IPS DF 4.7 (cell line): ENCODE results near the gene MAML3.

Experiments
- DNase-seq: peaks from one replicate; pipeline ENCODE4 v3.0.0-alpha.2; 2013; ENCODE audit warnings: low spot score; ENCODE audit errors: extremely low read depth

Gene MAML3

DNA sequence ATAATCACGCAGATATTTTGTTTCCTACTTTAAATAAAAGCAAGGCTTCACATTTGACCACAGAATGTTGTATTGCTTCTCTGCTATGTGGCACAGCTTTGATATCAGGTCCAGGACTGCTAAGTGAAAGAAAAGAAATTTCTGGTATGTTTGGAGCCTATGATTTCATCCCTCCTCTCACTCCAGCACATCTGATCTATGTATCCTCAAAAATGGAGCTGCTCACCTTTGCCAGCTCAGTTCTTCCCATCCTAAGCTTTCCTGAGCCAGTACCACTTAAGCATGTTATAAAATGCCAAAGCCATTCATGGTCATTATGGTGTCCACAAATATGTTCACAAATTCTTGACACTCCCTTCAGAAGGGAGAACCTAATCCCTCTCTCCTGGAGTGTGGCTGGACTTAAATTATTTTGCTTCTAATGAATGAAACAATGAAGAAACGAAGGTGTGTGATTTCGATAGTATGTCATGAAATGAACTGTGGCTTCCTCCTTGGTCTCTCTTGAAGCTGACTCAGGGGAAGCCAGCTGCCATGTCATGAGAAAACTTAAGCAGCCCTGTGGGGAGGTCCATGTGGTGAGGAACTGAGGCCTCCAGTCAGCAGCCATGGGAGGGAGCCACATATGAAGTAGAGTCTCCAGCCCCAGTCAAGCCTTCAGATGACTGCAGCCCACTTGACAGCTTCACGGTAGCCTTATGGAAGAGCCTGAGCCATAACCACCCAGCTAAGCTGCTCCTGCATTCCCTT, 280.7 kb downstream of the MAML3 start:
- no peak for DNase-seq

GRCh38 chr4:139872274-139872673, 281.7 kb downstream of the MAML3 start:
- DNase-seq, result no peak

DNA sequence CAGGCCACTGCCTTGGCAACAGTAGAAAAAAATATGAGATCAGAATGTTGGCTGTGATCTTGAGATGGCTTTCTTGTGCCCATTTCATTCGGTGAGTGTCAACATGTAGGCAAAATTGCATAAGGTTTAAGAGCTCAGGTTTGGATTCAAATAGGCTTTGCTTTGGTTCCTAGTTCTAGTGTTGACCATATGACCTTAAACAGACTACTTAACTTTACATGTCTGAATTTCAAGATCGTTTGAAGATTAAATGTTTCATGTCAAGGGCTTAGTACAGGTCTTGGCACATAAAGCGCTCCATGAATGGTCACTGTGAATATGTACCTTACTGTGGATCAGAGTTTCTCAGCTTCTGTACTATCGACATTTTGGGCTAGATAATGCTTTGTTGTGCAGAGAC, 284.2 kb downstream of the MAML3 start:
- DNase-seq, result no peak

GRCh38 chr4:139866276-139866962, 287.6 kb downstream of the MAML3 start:
- DNase-seq, result no peak

DNA sequence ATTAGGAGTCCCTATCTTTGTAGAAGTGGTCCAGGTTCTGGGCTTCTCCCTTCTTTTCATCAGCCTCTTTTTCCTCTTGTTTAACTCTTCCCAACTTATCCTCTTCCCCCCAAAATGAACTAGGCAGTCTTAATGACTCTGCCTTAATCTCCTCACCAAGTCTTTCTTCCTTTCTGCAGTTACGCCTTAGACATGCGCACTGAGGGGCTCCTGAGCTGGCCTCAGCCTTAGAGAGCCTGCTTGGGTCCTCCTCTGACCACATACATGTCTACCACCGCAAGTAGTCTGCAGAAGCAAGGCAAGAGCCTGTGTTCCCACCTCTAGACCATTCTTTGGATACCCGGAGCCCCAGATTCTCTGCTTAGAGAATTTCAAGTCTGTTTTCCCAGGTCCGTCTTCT, 288.4 kb downstream of the MAML3 start:
- DNase-seq, result no peak

DNA sequence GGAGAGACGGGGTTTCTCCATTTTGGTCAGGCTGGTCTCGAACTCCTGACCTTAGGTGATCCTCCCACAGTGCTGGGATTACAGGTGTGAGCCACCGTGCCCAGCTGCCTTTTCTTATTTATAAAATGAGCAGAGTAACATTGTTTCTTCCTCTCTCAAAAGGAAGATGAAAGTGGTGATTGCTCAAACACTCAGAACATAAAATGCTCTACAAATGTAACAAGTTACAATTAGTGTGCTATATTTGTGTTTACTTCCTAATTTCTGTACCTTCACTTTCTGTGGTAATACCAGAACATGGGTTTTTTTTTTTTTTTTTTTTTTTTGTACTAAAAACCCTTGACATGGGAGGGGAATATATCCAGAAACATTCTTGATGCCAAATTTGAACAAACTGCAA, 290.5 kb downstream of the MAML3 start:
- no peak for DNase-seq

DNA sequence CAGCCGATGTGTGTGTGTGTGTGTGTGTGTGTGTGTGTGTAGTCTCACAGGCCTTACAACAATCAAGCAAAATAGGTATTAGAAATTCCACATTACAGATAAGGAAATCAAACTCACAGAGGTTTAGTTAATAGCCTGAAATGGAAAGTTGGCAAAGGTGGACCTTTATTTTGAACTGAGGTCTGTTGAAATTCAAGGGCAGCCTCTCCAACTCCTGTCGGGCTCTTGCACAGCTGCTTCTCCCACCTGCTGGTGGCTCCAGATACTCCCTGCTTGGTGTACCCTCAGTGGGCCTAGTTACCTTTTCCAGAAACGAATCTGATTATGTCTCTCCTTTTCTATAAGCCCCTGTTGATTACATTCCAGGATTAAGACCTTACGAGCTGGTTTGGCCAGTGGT, 292.5 kb downstream of the MAML3 start:
- DNase-seq, result no peak

DNA sequence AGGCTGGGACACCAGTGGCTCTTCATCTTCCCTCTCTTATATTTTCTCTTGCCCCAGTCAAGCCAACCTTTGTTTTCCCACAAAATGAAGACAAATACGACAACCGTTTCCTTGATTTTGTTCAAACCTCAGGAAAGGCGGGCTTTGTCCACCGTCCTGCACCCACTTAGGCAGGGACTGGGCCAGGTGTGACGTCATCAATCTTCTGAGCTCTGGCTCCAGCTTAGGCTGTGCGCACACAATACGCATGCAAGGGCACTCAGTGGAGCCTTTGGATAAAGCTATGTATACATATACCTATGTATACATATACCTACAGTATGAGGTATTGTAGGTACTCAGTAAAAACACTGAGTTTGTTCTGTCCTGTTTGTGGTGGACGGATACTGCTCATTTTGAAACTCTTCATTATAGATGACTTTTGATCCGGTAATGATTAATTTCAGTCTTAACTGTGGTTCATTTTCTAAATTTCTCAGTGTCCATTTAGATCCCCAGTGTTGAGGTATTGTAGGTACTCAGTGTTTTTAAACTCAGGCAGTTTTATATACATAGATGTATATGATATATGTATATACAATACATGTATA, 293.5 kb downstream of the MAML3 start:
- DNase-seq, result no peak

DNA sequence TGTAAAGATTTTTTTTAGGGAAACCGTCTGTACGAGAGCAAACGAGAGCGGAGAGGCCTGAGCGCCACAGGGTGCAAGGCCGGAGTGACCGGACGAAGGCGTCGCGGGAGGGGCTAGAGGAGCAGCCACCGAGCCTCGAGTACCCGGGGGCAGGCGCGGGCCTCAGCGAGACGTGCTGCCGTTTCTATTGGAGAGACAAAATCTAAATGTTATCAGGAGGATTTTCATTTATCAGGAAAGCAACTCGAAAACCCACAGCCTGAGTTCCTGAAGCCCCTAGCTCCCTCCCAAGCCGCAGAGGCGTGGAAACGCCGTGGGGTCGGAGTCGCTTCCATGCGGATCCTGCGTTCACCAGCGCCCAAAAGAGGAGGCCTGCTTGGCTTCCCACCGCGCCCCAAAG, 294.1 kb downstream of the MAML3 start:
- DNase-seq, result no peak

DNA sequence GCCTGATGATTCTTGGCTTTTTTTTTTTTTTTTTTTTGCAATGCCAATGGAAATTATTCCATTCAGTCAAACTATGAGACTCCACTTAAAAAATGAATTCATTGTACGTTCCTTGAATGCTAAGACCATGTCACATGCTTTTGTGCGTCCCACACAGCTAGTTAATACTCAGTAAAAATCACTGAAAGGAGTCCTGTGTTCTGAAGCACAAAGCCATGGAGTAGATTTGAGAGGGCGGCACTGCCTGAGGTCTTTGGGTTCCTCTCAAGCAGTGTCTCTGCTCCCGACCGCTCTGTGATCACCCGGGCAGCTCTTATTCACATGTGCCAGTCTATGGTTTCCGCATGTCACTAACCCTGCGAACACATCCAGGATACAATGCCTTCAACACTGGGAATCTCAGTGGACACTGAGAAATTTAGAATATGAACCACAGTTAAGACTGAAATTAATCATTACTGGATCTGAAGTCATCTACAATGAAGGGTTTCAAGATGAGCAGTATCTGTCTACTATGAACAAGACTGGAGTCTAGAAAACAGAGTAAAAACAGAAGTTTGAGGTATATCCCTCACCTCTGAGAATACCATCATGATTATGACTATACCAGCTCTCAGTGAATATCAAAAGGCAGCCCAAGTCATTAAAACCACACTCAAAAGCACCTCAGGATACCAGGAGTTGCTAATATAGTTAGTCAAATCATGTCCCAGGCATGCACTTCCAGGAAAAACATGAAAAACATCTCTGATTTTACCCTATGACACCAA, 295.4 kb downstream of the MAML3 start:
- DNase-seq, result no peak

GRCh38 chr4:139857977-139858376, 296.0 kb downstream of the MAML3 start:
- no peak for DNase-seq

GRCh38 chr4:139857021-139857420, 297.0 kb downstream of the MAML3 start:
- DNase-seq, result no peak

GRCh38 chr4:139854668-139855403, 299.1 kb downstream of the MAML3 start:
- DNase-seq, result no peak

- DNase-seq, result peak; percentile 51
Measured at GRCh38 chr4:139853309-139853708, 300.7 kb downstream of the MAML3 start.

GRCh38 chr4:139852612-139853269, 301.2 kb downstream of the MAML3 start:
- no peak for DNase-seq

GRCh38 chr4:139851639-139852038, 302.3 kb downstream of the MAML3 start:
- DNase-seq, result no peak

DNA sequence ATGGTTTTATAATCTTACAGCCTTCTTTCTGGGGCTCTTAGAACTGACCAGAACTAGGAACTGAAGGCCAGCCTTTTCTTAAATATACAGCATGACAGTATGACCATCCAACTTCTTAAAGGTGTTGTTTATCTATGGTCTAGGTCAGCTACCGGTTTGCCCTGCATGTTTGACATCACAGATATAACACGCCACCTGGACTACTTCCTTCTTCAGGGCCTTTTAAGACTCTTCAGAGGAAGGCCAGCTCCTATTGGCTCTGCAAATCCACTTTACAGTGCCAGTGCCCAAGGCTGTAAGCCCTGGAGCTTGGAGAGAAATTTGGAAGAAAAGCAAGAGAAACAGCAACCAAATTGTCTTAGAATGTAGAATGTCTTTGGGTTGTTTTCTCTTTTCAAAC, 302.9 kb downstream of the MAML3 start:
- no peak for DNase-seq

DNA sequence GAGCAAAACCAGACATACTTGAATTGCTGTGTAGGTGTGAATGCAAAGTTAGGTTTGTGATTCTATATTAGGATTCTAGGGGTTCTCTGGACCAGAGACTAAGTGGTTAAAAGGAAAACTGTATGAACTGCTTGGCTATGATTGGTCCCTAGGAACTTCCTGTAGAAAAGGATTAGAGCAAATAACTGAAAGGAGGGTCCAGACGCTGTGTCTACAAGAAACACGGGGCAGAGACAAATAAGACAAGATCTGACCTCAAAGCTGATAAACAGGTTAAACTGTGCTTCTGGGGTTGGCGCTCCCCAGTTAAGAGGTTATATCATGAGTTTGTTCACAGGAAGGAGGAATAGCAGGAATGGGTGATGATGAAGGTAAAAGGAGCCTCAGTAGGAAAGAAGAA, 304.8 kb downstream of the MAML3 start:
- DNase-seq, result no peak

- no peak for DNase-seq
Measured at GRCh38 chr4:139848028-139848427, 306.0 kb downstream of the MAML3 start.

DNA sequence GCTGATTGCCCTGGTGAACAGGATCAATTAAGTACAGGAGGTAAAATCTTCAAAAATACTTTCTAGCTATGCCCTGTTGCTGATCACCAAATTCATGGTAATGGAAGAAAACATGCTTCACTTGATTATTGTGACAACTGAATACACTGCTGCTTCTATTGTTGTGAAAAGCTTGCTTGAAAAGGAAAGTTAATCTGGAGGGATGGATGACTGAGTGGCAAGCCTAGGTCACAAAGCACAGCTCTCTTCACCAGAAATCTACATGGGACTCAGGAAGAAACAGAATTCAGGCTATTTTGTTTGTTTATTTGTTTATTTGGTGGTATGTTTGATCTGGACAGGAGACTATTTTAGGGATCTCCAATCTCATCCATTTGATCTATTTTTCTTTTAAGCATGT, 306.4 kb downstream of the MAML3 start:
- DNase-seq, result no peak

- no peak for DNase-seq
Measured at GRCh38 chr4:139846766-139847165, 307.2 kb downstream of the MAML3 start.
